KMS-11 (cell line): Measurements from ENCODE around the gene CAMSAP1.

Source experiments
- H2AFZ ChIP-seq: fragments of 200-600 bp; sonication (generic); 2 replicates; pipeline ENCODE4 v1.6.1; 2016; ENCODE audit warnings: antibody characterized with exemption, mixed run types, low read depth
- H3K27ac ChIP-seq: fragments of 200-600 bp; sonication (generic); 2 replicates; pipeline ENCODE4 v1.6.1; 2016; ENCODE audit warnings: mild to moderate bottlenecking, mixed run types
- H3K27me3 ChIP-seq: fragments of 200-600 bp; sonication (generic); 2 replicates; pipeline ENCODE4 v1.6.1; 2017; ENCODE audit warnings: mild to moderate bottlenecking, low read depth, mixed run types, moderate library complexity; ENCODE audit not compliant: insufficient read depth
- H3K36me3 ChIP-seq: fragments of 200-600 bp; sonication (generic); 2 replicates; pipeline ENCODE4 v1.6.1; 2017; ENCODE audit warnings: mild to moderate bottlenecking, mixed run types; ENCODE audit not compliant: insufficient read depth
- H3K4me1 ChIP-seq: fragments of 200-600 bp; sonication (generic); 2 replicates; pipeline ENCODE4 v1.6.1; 2016; ENCODE audit warnings: mild to moderate bottlenecking, low read depth, mixed run types; ENCODE audit not compliant: poor library complexity, severe bottlenecking
- H3K4me2 ChIP-seq: fragments of 200-600 bp; sonication (generic); 2 replicates; pipeline ENCODE4 v1.7.0; 2016; ENCODE audit warnings: mild to moderate bottlenecking, mixed run types
- H3K4me3 ChIP-seq: fragments of 200-600 bp; sonication (generic); IDR thresholded peaks from 2 replicates; pipeline ENCODE4 v1.6.1; 2017; ENCODE audit warnings: low read depth, low read length, mixed read lengths; ENCODE audit not compliant: insufficient read depth
- H3K79me2 ChIP-seq: fragments of 200-600 bp; sonication (generic); 2 replicates; pipeline ENCODE4 v1.6.1; 2016; ENCODE audit warnings: low read depth, mixed run types; ENCODE audit not compliant: insufficient read depth
- H3K9ac ChIP-seq: fragments of 200-600 bp; sonication (generic); 2 replicates; pipeline ENCODE4 v1.6.1; 2016; ENCODE audit warnings: mild to moderate bottlenecking, mixed run types
- H4K20me1 ChIP-seq: fragments of 200-600 bp; sonication (generic); 2 replicates; pipeline ENCODE4 v1.6.1; 2016; ENCODE audit warnings: mild to moderate bottlenecking, mixed run types; ENCODE audit not compliant: insufficient read depth
- TF ChIP-seq, protein P1 (sequence below): fragments of 200-600 bp; sonication (generic); conservative IDR thresholded peaks from 2 replicates; pipeline ENCODE4 v1.6.1; 2017; ENCODE audit warnings: low read depth, mild to moderate bottlenecking, antibody characterized with exemption, low read length, moderate library complexity, mixed read lengths

CAMSAP1 gene

GRCh38 chr9:135879619-135880018, 27.7 kb downstream of the CAMSAP1 start:
- Histone ChIP-seq H4K20me1 (no peaks in the 10 kb centered on the region), H3K27ac (no peak overlapping the region), H2AFZ (no peak overlapping the region), H3K4me2 (no peak overlapping the region), H3K4me1 (no peaks in the 10 kb centered on the region), H3K79me2 (no peaks in the 10 kb centered on the region; the same call in 1 of the 2 replicates), H3K36me3 (no peaks in the 10 kb centered on the region), H3K4me3 (no peak overlapping the region), H3K9ac (no peak overlapping the region), H3K27me3 (no peaks in the 10 kb centered on the region)
- TF ChIP-seq, protein P1, sequence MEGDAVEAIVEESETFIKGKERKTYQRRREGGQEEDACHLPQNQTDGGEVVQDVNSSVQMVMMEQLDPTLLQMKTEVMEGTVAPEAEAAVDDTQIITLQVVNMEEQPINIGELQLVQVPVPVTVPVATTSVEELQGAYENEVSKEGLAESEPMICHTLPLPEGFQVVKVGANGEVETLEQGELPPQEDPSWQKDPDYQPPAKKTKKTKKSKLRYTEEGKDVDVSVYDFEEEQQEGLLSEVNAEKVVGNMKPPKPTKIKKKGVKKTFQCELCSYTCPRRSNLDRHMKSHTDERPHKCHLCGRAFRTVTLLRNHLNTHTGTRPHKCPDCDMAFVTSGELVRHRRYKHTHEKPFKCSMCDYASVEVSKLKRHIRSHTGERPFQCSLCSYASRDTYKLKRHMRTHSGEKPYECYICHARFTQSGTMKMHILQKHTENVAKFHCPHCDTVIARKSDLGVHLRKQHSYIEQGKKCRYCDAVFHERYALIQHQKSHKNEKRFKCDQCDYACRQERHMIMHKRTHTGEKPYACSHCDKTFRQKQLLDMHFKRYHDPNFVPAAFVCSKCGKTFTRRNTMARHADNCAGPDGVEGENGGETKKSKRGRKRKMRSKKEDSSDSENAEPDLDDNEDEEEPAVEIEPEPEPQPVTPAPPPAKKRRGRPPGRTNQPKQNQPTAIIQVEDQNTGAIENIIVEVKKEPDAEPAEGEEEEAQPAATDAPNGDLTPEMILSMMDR: no peak

DNA sequence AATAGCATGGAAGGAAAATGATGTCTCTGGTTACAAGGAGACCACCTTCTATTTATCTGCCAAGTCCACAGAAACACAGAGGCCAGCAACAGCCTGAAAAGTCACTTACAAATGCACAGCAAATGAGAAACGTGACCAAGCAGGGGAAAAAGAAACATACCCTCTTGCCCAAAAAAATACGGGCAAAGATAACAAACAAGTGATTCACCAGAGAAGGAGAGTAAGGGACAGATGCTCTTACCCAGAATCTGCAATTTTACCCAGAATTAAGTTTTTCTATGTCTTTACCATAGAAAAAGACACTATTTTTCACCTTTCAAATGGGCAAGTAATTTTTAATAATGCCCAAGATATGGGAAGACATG, 28.1 kb downstream of the CAMSAP1 start:
- Histone ChIP-seq H2AFZ (no peak overlapping the region), H4K20me1 (no peaks in the 10 kb centered on the region), H3K4me1 (no peaks in the 10 kb centered on the region), H3K4me3 (no peak overlapping the region), H3K4me2 (no peak overlapping the region), H3K36me3 (no peaks in the 10 kb centered on the region), H3K27ac (no peak overlapping the region), H3K27me3 (no peaks in the 10 kb centered on the region), H3K79me2 (no peaks in the 10 kb centered on the region; the same call in 1 of the 2 replicates), H3K9ac (no peak overlapping the region)
- TF ChIP-seq, protein P1: no peak

GRCh38 chr9:135878528-135879236, 28.7 kb downstream of the CAMSAP1 start:
- H3K79me2 ChIP-seq: no peaks in the 10 kb centered on the region
- H3K27ac ChIP-seq: no peak overlapping the region
- H4K20me1 ChIP-seq: no peaks in the 10 kb centered on the region
- TF ChIP-seq, protein P1: no peak
- no peaks in the 10 kb centered on the region for H3K36me3 ChIP-seq
- no peaks in the 10 kb centered on the region for H3K4me1 ChIP-seq
- no peaks in the 10 kb centered on the region for H3K27me3 ChIP-seq
- H3K4me3 ChIP-seq: no peak overlapping the region
- no peak overlapping the region for H2AFZ ChIP-seq
- H3K4me2 ChIP-seq: no peak overlapping the region
- no peak overlapping the region for H3K9ac ChIP-seq

DNA sequence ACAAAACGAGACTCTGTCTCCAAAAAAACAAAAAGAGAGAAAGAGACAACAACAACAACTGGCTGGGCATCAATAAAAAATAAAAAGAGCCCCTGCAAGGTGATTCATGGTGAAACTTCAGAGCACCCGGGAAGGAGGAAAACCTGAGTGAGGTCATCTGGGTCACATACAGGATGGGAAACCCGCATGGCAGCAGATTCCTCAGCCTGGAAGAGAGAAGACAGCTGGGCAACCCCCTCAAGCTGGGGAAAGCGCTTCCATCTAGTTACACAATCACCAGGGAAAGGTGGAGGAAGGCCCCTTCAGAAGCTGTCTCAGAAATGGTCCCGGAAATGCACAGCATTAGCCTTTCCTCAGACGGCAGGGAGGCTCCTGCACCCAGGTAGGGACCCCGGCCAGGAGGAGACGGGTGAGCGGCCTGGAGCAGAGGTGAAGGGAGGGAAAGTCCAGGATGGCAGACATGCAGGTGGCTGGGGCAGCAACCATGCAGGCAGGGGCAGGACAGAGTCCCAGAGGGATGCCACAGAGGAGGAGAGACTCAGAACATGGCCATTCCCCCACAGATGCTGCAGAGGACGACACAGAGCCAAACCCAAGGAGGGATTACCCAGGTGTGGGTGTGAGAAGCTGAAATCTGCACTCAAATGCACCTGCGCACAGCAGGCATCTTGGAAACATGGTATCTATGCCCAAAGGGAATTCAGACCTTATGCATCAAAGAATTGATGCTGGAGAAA, 29.4 kb downstream of the CAMSAP1 start:
- no peaks in the 10 kb centered on the region for H3K36me3 ChIP-seq
- TF ChIP-seq, protein P1: no peak
- H2AFZ ChIP-seq: no peak overlapping the region
- H3K9ac ChIP-seq: no peak overlapping the region
- H3K27me3 ChIP-seq: no peaks in the 10 kb centered on the region
- H4K20me1 ChIP-seq: no peaks in the 10 kb centered on the region
- H3K4me1 ChIP-seq: no peaks in the 10 kb centered on the region
- H3K79me2 ChIP-seq: 0 out of 2 replicates have a peak, but pooled peaks cover under 1% of the 10 kb centered on the region
- H3K4me2 ChIP-seq: no peak overlapping the region
- no peak overlapping the region for H3K27ac ChIP-seq
- no peak overlapping the region for H3K4me3 ChIP-seq
